ENCODE measurements around the gene ANK3.

The ANK3 gene

DNA sequence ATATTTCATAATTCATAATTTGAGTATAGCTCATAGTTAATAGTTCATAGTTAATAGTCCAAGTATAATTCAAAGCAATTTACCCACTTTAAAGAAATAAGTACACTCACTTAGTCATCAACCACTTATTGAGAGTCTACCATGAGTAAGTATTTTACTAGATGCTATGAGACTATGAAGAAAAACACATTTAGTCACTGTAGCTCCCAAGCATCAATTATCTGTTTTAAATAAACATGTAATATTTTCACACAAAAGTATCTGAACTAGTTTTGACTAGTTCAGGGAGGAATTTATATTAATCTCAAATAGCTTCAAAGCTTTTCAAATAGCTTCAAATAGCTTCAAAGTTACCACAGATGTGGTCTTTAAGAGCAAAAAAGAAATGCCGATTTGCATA, 119.2 kb downstream of the ANK3 start:
- TF ChIP-seq POLR2AphosphoS5 (IDR thresholded peaks at IDR 0.05; ENCODE audit: low read depth, low read length) (no peak), SIN3A (IDR thresholded peaks at IDR 0.05; ENCODE audit: borderline replicate concordance, insufficient read depth, low read length) (no peak), FOXP2 (optimal IDR thresholded peaks at IDR 0.05; ENCODE audit: borderline replicate concordance, extremely low read depth, extremely low read length, insufficient read depth) (no peak), TAF1 (IDR thresholded peaks at IDR 0.05; ENCODE audit: borderline replicate concordance, insufficient read depth, low read length) (no peak)
- TF ChIP-seq, protein P1, sequence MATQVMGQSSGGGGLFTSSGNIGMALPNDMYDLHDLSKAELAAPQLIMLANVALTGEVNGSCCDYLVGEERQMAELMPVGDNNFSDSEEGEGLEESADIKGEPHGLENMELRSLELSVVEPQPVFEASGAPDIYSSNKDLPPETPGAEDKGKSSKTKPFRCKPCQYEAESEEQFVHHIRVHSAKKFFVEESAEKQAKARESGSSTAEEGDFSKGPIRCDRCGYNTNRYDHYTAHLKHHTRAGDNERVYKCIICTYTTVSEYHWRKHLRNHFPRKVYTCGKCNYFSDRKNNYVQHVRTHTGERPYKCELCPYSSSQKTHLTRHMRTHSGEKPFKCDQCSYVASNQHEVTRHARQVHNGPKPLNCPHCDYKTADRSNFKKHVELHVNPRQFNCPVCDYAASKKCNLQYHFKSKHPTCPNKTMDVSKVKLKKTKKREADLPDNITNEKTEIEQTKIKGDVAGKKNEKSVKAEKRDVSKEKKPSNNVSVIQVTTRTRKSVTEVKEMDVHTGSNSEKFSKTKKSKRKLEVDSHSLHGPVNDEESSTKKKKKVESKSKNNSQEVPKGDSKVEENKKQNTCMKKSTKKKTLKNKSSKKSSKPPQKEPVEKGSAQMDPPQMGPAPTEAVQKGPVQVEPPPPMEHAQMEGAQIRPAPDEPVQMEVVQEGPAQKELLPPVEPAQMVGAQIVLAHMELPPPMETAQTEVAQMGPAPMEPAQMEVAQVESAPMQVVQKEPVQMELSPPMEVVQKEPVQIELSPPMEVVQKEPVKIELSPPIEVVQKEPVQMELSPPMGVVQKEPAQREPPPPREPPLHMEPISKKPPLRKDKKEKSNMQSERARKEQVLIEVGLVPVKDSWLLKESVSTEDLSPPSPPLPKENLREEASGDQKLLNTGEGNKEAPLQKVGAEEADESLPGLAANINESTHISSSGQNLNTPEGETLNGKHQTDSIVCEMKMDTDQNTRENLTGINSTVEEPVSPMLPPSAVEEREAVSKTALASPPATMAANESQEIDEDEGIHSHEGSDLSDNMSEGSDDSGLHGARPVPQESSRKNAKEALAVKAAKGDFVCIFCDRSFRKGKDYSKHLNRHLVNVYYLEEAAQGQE (IDR thresholded peaks at IDR 0.05; ENCODE audit: insufficient read depth in 1 of 2, low read depth in 2 of 2, low read length in 2 of 2) = no peak

DNA sequence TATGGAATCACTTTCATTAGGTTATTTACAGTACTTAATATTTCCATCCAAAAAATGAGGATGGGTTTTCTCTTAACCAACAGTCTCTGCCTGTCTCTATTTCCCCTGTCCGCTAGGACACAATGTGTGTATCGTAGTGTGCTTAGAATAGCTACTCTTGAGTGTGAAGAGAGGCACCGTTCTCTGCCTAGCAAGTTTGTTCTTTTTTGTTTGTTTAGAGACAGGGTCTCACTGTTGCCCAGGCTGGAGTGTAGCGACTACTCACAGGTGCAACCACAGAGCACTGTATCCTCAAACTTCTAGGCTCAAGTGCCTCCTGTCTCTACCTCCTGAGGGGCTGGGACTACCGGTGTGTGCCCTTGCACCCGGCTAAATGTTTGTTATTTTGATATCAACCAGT, 121.9 kb downstream of the ANK3 start:
- TF ChIP-seq POLR2AphosphoS5 (IDR thresholded peaks at IDR 0.05; ENCODE audit: low read depth, low read length) = no peak
- no peak for TF ChIP-seq SIN3A (IDR thresholded peaks at IDR 0.05; ENCODE audit: borderline replicate concordance, insufficient read depth, low read length)
- TF ChIP-seq TAF1 (IDR thresholded peaks at IDR 0.05; ENCODE audit: borderline replicate concordance, insufficient read depth, low read length) = no peak
- TF ChIP-seq FOXP2 (optimal IDR thresholded peaks at IDR 0.05; ENCODE audit: borderline replicate concordance, extremely low read depth, extremely low read length, insufficient read depth) = no peak
- TF ChIP-seq, protein P1 (IDR thresholded peaks at IDR 0.05; ENCODE audit: insufficient read depth in 1 of 2, low read depth in 2 of 2, low read length in 2 of 2) = no peak

DNA sequence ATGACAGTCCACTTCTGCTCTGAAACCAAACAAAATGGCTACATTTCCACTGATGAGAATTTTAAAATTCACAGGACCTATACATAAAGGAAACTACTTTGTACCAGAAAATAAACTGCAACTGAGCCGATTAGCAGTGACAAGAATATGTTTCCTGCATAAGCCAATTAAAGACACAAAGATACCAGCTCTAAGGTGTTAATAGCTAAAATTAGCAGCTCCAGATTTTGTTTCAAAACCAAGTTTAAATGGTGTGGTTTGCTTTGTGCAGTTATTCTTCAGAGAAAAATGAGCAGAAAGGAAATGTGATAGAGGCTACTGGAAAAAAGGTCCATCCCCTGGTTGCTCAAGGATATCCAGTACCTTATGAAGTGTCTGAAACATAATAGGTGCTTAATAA, 123.2 kb downstream of the ANK3 start:
- TF ChIP-seq SIN3A (IDR thresholded peaks at IDR 0.05; ENCODE audit: borderline replicate concordance, insufficient read depth, low read length) = no peak
- TF ChIP-seq, protein P1 (IDR thresholded peaks at IDR 0.05; ENCODE audit: insufficient read depth in 1 of 2, low read depth in 2 of 2, low read length in 2 of 2) = no peak
- no peak for TF ChIP-seq POLR2AphosphoS5 (IDR thresholded peaks at IDR 0.05; ENCODE audit: low read depth, low read length)
- TF ChIP-seq TAF1 (IDR thresholded peaks at IDR 0.05; ENCODE audit: borderline replicate concordance, insufficient read depth, low read length) = no peak
- TF ChIP-seq FOXP2 (optimal IDR thresholded peaks at IDR 0.05; ENCODE audit: borderline replicate concordance, extremely low read depth, extremely low read length, insufficient read depth) = no peak

DNA sequence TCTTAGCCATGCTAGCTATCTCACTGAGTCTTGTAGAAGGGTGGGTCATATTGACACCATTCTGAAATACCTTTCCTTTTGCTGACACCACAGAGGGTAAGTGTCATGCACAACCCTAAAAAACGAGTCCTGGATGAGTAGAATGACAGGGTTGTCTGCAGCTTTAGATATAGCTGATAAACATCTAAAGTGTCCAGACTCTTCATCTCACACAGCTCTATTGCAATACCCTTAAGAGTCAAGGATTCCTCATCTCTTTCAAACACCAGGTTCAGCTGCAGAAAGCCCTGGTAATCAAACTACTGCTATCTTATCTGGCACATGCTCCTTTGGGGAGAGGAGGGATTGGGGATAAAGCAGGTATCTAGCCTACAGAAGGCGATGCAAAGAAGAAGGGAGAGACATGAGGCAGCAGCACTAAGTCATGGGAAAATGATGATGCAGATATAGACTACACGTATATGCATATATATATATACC, 127.0 kb downstream of the ANK3 start:
- TF ChIP-seq SIN3A (IDR thresholded peaks at IDR 0.05; ENCODE audit: borderline replicate concordance, insufficient read depth, low read length) (no peak), FOXP2 (optimal IDR thresholded peaks at IDR 0.05; ENCODE audit: borderline replicate concordance, extremely low read depth, extremely low read length, insufficient read depth) (no peak), POLR2AphosphoS5 (IDR thresholded peaks at IDR 0.05; ENCODE audit: low read depth, low read length) (no peak), TAF1 (IDR thresholded peaks at IDR 0.05; ENCODE audit: borderline replicate concordance, insufficient read depth, low read length) (no peak)
- TF ChIP-seq, protein P1 (IDR thresholded peaks at IDR 0.05; ENCODE audit: insufficient read depth in 1 of 2, low read depth in 2 of 2, low read length in 2 of 2) = no peak

DNA sequence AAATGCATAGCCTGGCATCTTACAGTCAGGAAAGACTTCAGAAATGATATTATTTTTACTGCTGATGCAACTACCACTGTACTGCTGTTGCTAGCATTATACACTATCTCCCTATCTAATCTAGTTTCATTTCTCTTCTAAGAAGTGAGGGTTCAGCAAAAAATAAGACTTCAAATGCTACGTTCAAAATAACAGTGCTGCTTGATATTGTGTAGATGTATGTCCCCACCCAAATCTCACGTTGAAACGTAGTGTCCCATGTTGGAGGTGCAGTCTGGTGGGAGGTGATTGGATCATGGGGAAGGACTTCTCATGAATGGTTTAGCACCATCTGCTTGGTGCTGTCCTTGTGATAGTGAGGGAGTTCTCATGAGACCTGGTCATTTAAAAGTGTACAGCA, 129.4 kb downstream of the ANK3 start:
- no peak for TF ChIP-seq FOXP2 (optimal IDR thresholded peaks at IDR 0.05; ENCODE audit: borderline replicate concordance, extremely low read depth, extremely low read length, insufficient read depth)
- no peak for TF ChIP-seq TAF1 (IDR thresholded peaks at IDR 0.05; ENCODE audit: borderline replicate concordance, insufficient read depth, low read length)
- TF ChIP-seq SIN3A (IDR thresholded peaks at IDR 0.05; ENCODE audit: borderline replicate concordance, insufficient read depth, low read length) = no peak
- TF ChIP-seq, protein P1 (IDR thresholded peaks at IDR 0.05; ENCODE audit: insufficient read depth in 1 of 2, low read depth in 2 of 2, low read length in 2 of 2) = no peak
- TF ChIP-seq POLR2AphosphoS5 (IDR thresholded peaks at IDR 0.05; ENCODE audit: low read depth, low read length) = no peak
